Fibroblast of lung (primary cell): Measurements from ENCODE around the gene UPK3A. TPM values are rescaled to one million over a fixed set of nuclear protein-coding genes. Genes with fewer than 3 reads are reported as not detected.

Experiments used
- DNase-seq, 2 donors: peaks; one replicate each; pipeline versions ENCODE4 v3.0.0 to v3.0.0-alpha.2; 2010; ENCODE audit warnings: low read depth in 2 of 2
- H2AFZ ChIP-seq: 2 replicates; pipeline ENCODE4 v1.5.1; 2012; ENCODE audit warnings: low read length, control low read depth, inconsistent platforms
- H3K27ac ChIP-seq: 2 replicates; pipeline ENCODE4 v1.5.1; 2011; ENCODE audit warnings: low read length, control low read depth; ENCODE audit not compliant: insufficient read depth
- H3K27me3 ChIP-seq: 2 replicates; pipeline ENCODE4 v1.5.1; 2011; ENCODE audit warnings: mild to moderate bottlenecking, low read length; ENCODE audit not compliant: control insufficient read depth, insufficient read depth
- H3K36me3 ChIP-seq: 2 replicates; pipeline ENCODE4 v1.5.1; 2011; ENCODE audit warnings: low read length; ENCODE audit not compliant: control insufficient read depth, insufficient read depth
- H3K4me1 ChIP-seq: 2 replicates; pipeline ENCODE4 v1.5.1; 2011; ENCODE audit warnings: low read length; ENCODE audit not compliant: control insufficient read depth, insufficient read depth; ENCODE audit errors: extremely low read depth
- H3K4me2 ChIP-seq: 2 replicates; pipeline ENCODE4 v1.5.1; 2011; ENCODE audit warnings: low read length, control low read depth; ENCODE audit not compliant: insufficient read depth; ENCODE audit errors: extremely low read depth
- H3K4me3 ChIP-seq, 4 experiments: fragments of 200-600 bp in 1 of 4; sonication (generic) in 1 of 4; replicated peaks in 1 of 4; 2 replicates each; pipeline ENCODE4 v1.5.1; 2011 to 2016; ENCODE audit warnings: low read length in 4 of 4, low read depth in 3 of 4, mild to moderate bottlenecking in 3 of 4, control low read depth in 2 of 4, inconsistent platforms in 1 of 4, mixed read lengths in 1 of 4; ENCODE audit not compliant: insufficient read depth in 1 of 4; ENCODE audit errors: control extremely low read depth in 1 of 4
- H3K79me2 ChIP-seq: 2 replicates; pipeline ENCODE4 v1.5.1; 2012; ENCODE audit warnings: mild to moderate bottlenecking, low read length, inconsistent platforms; ENCODE audit not compliant: control insufficient read depth, insufficient read depth
- H3K9ac ChIP-seq: 2 replicates; pipeline ENCODE4 v1.5.1; 2011; ENCODE audit warnings: mild to moderate bottlenecking, low read length, control low read depth; ENCODE audit not compliant: insufficient read depth
- H3K9me3 ChIP-seq: 2 replicates; pipeline ENCODE4 v1.5.1; 2012; ENCODE audit warnings: low read depth, low read length; ENCODE audit not compliant: control insufficient read depth, insufficient read depth
- H4K20me1 ChIP-seq: 2 replicates; pipeline ENCODE4 v1.5.1; 2011; ENCODE audit warnings: low read length; ENCODE audit not compliant: control insufficient read depth, insufficient read depth; ENCODE audit errors: extremely low read depth
- CTCF ChIP-seq, 2 donors: IDR thresholded peaks in 1 of 2; conservative IDR thresholded peaks in 1 of 2; 1 replicate in 1 of 2; 2 replicates in 1 of 2; pipeline ENCODE4 v1.5.1; 2011 to 2012; ENCODE audit warnings: low read length in 2 of 2, control low read depth in 1 of 2, inconsistent platforms in 1 of 2, low read depth in 1 of 2, mild to moderate bottlenecking in 1 of 2
- EZH2 ChIP-seq: IDR thresholded peaks from 2 replicates; pipeline ENCODE4 v1.5.1; 2012; ENCODE audit warnings: low read length, control low read depth, mild to moderate bottlenecking; ENCODE audit errors: missing control alignments
- polyA plus RNA-seq, 2 donors: library from polyadenylated mRNA; depleted of rRNA in 1 of 2; stranded (reverse) in 1 of 2; unstranded in 1 of 2; fragments of >200 nt; gene quantifications; 2 replicates each; pipeline ENCODE4 v1.2.1, GENCODE V29; 2011 to 2012; ENCODE audit warnings: missing spikeins in 1 of 2
- total RNA-seq: library from RNA; depleted of rRNA; stranded (reverse); fragments of >200 nt; gene quantifications from 2 replicates; pipeline ENCODE4 v1.2.1, GENCODE V29; 2014

Gene UPK3A
- total and polyA plus RNA-seq, 2 donors (not counting 1 experiment from before 2014, with no cell fraction given), result not detected

GRCh38 chr22:45285263-45286058 lies 712 bp downstream of the UPK3A start:
- Histone ChIP-seq H3K36me3 (no peaks in the 10 kb centered on the region), H3K4me2 (no peak overlapping the region), H2AFZ (no peak overlapping the region)

GRCh38 chr22:45286854-45287551 lies 2.3 kb downstream of the UPK3A start:
- no peak for DNase-seq
- Histone ChIP-seq H4K20me1 (no peaks in the 10 kb centered on the region), H2AFZ (no peak overlapping the region), H3K4me3 (no peak overlapping the region), H3K27me3 (peaks cover 35% of the 10 kb centered on the region), H3K27ac (no peak overlapping the region), H3K79me2 (no peaks in the 10 kb centered on the region), H3K4me2 (no peak overlapping the region), H3K9ac (no peak overlapping the region), H3K4me1 (peaks cover 3% of the 10 kb centered on the region), H3K36me3 (no peaks in the 10 kb centered on the region), H3K9me3 (no peaks in the 10 kb centered on the region)
- TF ChIP-seq CTCF (conservative IDR thresholded peaks at IDR 0.05 in 1 of 2, IDR thresholded peaks at IDR 0.05 in 1 of 2; ENCODE audit: low read depth in 1 of 2, low read length in 2 of 2) (no peak), EZH2 (no peak)

More at GRCh38 chr22:45285263-45286058, 712 bp downstream of the UPK3A start:
- Histone ChIP-seq H3K4me3 (no peak overlapping the region), H3K79me2 (no peaks in the 10 kb centered on the region), H3K9ac (no peak overlapping the region), H3K27ac (no peak overlapping the region), H3K4me1 (peaks cover 3% of the 10 kb centered on the region), H4K20me1 (no peaks in the 10 kb centered on the region), H3K9me3 (no peaks in the 10 kb centered on the region), H3K27me3 (peaks cover 27% of the 10 kb centered on the region)
- TF ChIP-seq EZH2 (no peak), CTCF (conservative IDR thresholded peaks at IDR 0.05 in 1 of 2, IDR thresholded peaks at IDR 0.05 in 1 of 2; ENCODE audit: low read depth in 1 of 2, low read length in 2 of 2) (no peak)
- DNase-seq, result no peak

GRCh38 chr22:45290410-45290936 lies 5.7 kb downstream of the UPK3A start:
- Histone ChIP-seq H3K4me2 (peak overlapping the region; percentile 23), H4K20me1 (no peaks in the 10 kb centered on the region), H3K27ac (no peak overlapping the region), H3K4me1 (peaks cover 3% of the 10 kb centered on the region), H3K36me3 (no peaks in the 10 kb centered on the region), H3K79me2 (no peaks in the 10 kb centered on the region), H3K4me3 (no peak overlapping the region), H3K9ac (no peak overlapping the region), H2AFZ (peak overlapping the region; percentile 62), H3K27me3 (peaks cover 31% of the 10 kb centered on the region), H3K9me3 (no peaks in the 10 kb centered on the region)
- TF ChIP-seq EZH2 (no peak), CTCF (conservative IDR thresholded peaks at IDR 0.05 in 1 of 2, IDR thresholded peaks at IDR 0.05 in 1 of 2; ENCODE audit: low read depth in 1 of 2, low read length in 2 of 2) (no peak)
- peak; percentile 54 to 64 for DNase-seq
